Keratinocyte (primary cell): Measurements from ENCODE around the gene TMEM53.

Experiments
- EZH2 ChIP-seq: IDR thresholded peaks from one replicate; pipeline ENCODE4 v1.6.1; 2012; ENCODE audit warnings: inconsistent platforms, mild to moderate bottlenecking, low read length, moderate library complexity
- TF ChIP-seq, protein P1 (sequence below), 3 experiments: IDR thresholded peaks in 1 of 3; conservative IDR thresholded peaks in 1 of 3; optimal IDR thresholded peaks in 1 of 3; 2 replicates in 2 of 3; 3 replicates in 1 of 3; pipeline versions ENCODE3 to v1.5.1; 2011; ENCODE audit warnings: low read length in 3 of 3, mild to moderate bottlenecking in 3 of 3, moderate library complexity in 2 of 3, control low read depth in 1 of 3, inconsistent platforms in 1 of 3; ENCODE audit not compliant: insufficient read depth in 2 of 3; ENCODE audit errors: extremely low read depth in 1 of 3

DNA sequence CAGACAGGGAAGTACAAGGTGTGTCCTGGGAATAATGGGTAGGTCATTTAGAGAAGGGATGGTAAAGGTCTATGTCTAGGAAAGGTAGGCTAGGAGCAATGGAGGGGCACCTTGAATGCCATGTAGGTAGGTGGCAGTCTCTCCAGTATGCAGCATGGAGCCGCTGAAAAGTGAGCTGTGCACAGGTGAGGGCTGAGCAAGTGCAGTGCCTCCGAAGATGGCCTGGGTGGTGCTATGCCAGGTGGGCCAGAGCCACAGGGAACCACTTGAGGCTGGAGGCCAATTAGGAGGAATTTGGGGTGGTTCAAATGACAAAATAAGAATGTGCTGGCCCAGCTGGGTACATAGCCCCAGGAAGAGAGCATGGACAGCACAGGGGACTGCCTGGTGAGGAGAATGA, 31.7 kb upstream of the TMEM53 start:
- TF ChIP-seq, protein P1, sequence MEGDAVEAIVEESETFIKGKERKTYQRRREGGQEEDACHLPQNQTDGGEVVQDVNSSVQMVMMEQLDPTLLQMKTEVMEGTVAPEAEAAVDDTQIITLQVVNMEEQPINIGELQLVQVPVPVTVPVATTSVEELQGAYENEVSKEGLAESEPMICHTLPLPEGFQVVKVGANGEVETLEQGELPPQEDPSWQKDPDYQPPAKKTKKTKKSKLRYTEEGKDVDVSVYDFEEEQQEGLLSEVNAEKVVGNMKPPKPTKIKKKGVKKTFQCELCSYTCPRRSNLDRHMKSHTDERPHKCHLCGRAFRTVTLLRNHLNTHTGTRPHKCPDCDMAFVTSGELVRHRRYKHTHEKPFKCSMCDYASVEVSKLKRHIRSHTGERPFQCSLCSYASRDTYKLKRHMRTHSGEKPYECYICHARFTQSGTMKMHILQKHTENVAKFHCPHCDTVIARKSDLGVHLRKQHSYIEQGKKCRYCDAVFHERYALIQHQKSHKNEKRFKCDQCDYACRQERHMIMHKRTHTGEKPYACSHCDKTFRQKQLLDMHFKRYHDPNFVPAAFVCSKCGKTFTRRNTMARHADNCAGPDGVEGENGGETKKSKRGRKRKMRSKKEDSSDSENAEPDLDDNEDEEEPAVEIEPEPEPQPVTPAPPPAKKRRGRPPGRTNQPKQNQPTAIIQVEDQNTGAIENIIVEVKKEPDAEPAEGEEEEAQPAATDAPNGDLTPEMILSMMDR (optimal IDR thresholded peaks at IDR 0.05 in 1 of 3, IDR thresholded peaks at IDR 0.05 in 1 of 3, conservative IDR thresholded peaks at IDR 0.05 in 1 of 3; ENCODE audit: extremely low read depth in 1 of 3, insufficient read depth in 2 of 3, low read length in 3 of 3) = no peak
- no peak for TF ChIP-seq EZH2
